ENCODE measurements around the gene METTL9.

The METTL9 gene

DNA sequence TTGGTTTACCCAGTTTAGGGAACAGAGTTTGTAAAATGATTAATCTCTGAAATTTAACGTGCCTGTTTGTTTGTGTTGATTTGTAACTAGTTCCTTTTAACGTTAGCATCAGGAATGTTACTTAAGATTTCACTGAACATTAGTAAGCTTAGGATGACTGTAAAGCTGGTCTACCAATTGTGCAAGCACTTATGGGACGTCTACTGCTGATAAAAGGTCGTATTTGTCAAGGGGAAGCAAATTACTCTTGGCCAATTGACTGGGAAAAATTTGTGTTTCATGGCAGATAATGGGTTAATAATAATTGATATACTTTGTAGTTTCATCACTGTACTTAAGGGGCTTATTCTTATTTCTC, 11.8 kb downstream of the METTL9 start:
- DNase-seq (ENCODE audit: low read depth): peak; percentile 34
- no peak overlapping the region for H3K4me3 ChIP-seq (ENCODE audit: low read length)

DNA sequence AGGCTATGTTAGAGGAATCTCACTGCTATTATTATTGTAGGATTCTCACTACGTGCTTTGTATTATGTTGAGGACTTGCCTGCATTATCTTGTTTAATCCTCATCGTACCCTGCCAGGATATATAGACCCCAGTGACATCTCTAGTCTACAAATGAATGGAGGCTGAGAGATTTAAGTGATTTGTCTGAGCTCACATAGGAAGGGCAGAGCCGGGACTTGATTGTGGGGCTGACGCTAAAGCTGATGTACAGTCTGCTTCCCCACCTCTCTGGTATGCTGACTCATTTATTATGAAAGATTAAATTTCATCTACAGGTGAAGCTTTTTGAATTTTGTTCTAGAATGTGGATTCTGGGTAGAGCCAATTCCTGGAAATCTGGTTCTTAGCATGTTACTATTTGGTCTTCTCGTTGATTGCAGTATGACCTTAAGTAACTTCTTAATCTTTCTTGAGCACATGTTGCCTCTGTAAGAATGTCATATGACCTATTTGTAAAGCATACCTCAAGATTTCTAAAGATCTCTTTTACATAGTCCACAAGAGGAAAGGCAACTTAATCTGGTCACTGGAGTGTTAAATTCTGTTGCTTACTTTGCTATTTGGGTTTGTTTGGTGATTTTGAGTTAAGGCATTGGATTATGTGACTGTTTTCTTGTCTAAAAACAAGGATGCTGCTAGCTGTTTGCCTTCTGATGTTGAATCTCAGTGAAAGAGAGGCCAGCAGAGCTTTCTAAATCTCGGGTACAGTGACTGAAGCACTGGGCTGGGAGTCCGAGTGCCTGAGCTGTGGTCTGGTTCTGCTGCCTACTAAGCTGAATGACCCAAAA, 12.4 kb downstream of the METTL9 start:
- peak overlapping the region; percentile 13 for H3K4me3 ChIP-seq (ENCODE audit: low read length)
- TF ChIP-seq, protein P1, sequence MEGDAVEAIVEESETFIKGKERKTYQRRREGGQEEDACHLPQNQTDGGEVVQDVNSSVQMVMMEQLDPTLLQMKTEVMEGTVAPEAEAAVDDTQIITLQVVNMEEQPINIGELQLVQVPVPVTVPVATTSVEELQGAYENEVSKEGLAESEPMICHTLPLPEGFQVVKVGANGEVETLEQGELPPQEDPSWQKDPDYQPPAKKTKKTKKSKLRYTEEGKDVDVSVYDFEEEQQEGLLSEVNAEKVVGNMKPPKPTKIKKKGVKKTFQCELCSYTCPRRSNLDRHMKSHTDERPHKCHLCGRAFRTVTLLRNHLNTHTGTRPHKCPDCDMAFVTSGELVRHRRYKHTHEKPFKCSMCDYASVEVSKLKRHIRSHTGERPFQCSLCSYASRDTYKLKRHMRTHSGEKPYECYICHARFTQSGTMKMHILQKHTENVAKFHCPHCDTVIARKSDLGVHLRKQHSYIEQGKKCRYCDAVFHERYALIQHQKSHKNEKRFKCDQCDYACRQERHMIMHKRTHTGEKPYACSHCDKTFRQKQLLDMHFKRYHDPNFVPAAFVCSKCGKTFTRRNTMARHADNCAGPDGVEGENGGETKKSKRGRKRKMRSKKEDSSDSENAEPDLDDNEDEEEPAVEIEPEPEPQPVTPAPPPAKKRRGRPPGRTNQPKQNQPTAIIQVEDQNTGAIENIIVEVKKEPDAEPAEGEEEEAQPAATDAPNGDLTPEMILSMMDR (conservative IDR thresholded peaks at IDR 0.05; ENCODE audit: low read depth, low read length): no peak
- DNase-seq (ENCODE audit: low read depth): peak; percentile 81

More for the DNA sequence above, 11.8 kb downstream of the METTL9 start:
- TF ChIP-seq, protein P1 (conservative IDR thresholded peaks at IDR 0.05; ENCODE audit: low read depth, low read length): no peak

DNA sequence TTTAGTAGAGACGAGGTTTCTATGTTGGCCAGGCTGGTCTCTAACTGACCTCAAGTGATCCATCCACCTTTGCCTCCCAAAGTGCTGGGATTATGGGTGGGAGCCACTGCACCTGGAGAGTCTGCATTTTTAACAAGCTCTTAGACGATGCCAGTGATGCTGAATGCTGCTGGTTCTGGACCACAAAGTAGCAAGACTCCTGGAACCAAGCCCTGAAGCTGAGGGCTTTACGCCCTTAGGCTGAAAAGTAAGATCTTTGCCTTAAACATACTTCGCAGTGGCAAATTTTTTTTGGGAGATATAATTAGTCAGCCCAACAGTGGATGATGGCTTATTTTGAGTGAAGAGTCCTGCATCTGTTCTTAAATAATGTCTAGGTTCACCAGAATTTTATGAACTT, 14.0 kb downstream of the METTL9 start:
- DNase-seq (ENCODE audit: low read depth): no peak
- TF ChIP-seq, protein P1 (conservative IDR thresholded peaks at IDR 0.05; ENCODE audit: low read depth, low read length): no peak

DNA sequence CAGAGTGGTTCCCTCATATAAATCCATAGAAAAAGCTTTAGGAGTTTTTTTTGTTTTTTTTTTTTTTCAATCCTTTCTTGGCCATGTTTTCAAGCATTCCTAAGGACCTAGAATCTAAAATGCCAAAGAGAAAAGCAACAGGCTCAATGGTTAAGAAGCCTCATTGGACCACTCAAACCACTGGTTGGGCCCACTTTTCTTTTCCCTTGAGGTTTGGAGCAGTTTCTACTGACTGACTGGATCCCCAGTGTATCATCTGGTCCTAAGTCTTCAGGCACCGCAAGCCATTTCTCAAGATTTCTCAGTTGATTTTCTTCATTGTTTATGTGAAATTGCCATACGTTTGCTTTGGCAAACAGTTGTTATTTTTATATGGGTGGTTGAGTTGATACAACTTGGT, 14.4 kb downstream of the METTL9 start:
- TF ChIP-seq, protein P1 (conservative IDR thresholded peaks at IDR 0.05; ENCODE audit: low read depth, low read length): no peak
- H3K4me3 ChIP-seq (ENCODE audit: low read length): no peak overlapping the region
- DNase-seq (ENCODE audit: low read depth): peak; percentile 18

More for the DNA sequence above, 14.0 kb downstream of the METTL9 start:
- H3K4me3 ChIP-seq (ENCODE audit: low read length): no peak overlapping the region

DNA sequence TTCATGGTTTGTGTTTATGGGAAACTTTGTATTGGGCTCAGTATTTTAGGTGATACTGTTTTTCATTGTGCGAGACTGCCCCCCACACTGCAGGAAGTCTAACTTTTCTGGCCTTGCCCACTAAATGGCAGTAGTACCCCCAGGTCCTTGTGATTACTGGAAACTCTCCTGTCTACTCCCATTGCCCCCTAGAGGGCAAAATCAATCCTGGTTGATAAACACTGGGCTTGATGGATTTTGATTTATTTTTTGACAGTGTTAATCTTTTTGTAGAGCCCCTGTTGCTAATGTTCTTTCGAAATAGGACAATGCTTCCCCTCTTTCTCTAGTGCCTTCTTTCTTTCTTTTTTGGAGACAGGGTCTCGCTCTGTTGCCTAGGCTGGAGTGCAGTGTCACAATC, 15.5 kb downstream of the METTL9 start:
- TF ChIP-seq, protein P1 (conservative IDR thresholded peaks at IDR 0.05; ENCODE audit: low read depth, low read length): peak; percentile 24
- DNase-seq (ENCODE audit: low read depth): no peak
- H3K4me3 ChIP-seq (ENCODE audit: low read length): no peak overlapping the region

DNA sequence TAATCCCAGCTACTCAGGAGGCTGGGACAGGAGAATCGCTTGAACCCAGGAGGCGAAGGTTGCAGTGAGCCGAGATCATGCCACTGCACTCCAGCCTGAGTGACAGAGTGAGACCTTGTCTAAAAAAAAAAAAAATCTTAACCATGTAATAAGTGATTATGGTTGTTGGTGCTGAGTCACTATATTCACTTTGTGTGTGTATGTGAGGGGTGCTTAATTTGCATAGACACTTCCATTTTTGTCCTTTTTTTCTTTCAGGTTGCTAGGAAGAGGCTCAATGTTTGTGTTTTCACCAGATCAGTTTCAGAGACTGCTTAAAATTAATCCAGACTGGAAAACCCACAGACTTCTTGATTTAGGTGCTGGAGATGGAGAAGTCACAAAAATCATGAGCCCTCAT, 18.2 kb downstream of the METTL9 start:
- TF ChIP-seq, protein P1 (conservative IDR thresholded peaks at IDR 0.05; ENCODE audit: low read depth, low read length): no peak
- no peak for DNase-seq (ENCODE audit: low read depth)
- H3K4me3 ChIP-seq (ENCODE audit: low read length): no peak overlapping the region

DNA sequence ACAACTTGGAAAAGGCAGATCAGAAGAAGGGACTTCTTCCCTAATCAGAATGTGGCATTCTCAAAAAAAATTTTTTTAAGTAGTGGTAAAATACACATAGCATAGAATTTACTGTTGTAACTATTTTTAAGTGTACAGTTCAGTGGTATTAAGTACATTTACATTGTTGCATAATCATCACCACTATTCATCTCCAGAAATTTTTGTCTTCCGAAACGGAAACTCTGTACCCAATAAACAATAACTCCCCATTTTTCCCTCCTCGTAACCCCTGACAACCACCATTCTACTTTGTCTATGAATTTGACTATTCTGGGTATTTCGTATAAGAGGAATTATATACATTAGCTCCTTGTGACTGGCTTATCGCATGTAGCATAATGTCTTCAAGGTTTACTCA, 18.9 kb downstream of the METTL9 start:
- H3K4me3 ChIP-seq (ENCODE audit: low read length): no peak overlapping the region
- no peak for DNase-seq (ENCODE audit: low read depth)
- TF ChIP-seq, protein P1 (conservative IDR thresholded peaks at IDR 0.05; ENCODE audit: low read depth, low read length): no peak

Measured in retinal pigment epithelial cell (primary cell).